Measurements from ENCODE around the gene POLDIP2. TPM values are rescaled to one million over a fixed set of nuclear protein-coding genes. Genes with fewer than 3 reads are reported as not detected.

The POLDIP2 gene
- total and polyA plus RNA-seq, 2 of the 13 experiments (the other 11 are each of a cell fraction or from before 2014, with no cell fraction given): 85.9 to 114 TPM

GRCh38 chr17:28357061-28357900, at the start of gene POLDIP2 (continued):
- TF ChIP-seq ZBTB49 (CRISPR knock-in tag; IDR thresholded peaks at IDR 0.05; ENCODE audit: borderline replicate concordance) (no peak), ETV6 (CRISPR knock-in tag; conservative IDR thresholded peaks at IDR 0.05) (peak; percentile 86), ZNF737 (CRISPR knock-in tag; IDR thresholded peaks at IDR 0.05; ENCODE audit: borderline replicate concordance) (no peak), ZBTB39 (CRISPR knock-in tag; IDR thresholded peaks at IDR 0.05) (peak; percentile 61; the same call in 1 of the 2 replicates), IKZF5 (CRISPR knock-in tag; IDR thresholded peaks at IDR 0.05) (peak; percentile 80; the same call in 1 of the 2 replicates), GTF2F1 (IDR thresholded peaks at IDR 0.05; ENCODE audit: low read length) (no peak), HDAC6 (IDR thresholded peaks at IDR 0.05; ENCODE audit: low read depth, low read length) (no peak), ONECUT2 (CRISPR knock-in tag; IDR thresholded peaks at IDR 0.05) (no peak), ZNF33B (CRISPR knock-in tag; IDR thresholded peaks at IDR 0.05) (0 out of 2 replicates have a peak, but pooled peaks have one; percentile 24), TMF1 (CRISPR knock-in tag; IDR thresholded peaks at IDR 0.05; ENCODE audit: low read depth) (peak; percentile 93; the same call in 1 of the 2 replicates), UBTF (CRISPR knock-in tag; IDR thresholded peaks at IDR 0.05) (peak; percentile 70), ZNF468 (CRISPR knock-in tag; IDR thresholded peaks at IDR 0.05) (no peak), ZNF639 (CRISPR knock-in tag; conservative IDR thresholded peaks at IDR 0.05) (peak; percentile 81; the same call in 1 of the 2 replicates), MLLT10 (CRISPR knock-in tag; IDR thresholded peaks at IDR 0.05) (no peak), TAF1 (CRISPR knock-in tag; IDR thresholded peaks at IDR 0.05) (peak; percentile 94), ZNF562 (CRISPR knock-in tag; IDR thresholded peaks at IDR 0.05; ENCODE audit: borderline replicate concordance) (no peak), KDM6A (CRISPR knock-in tag; IDR thresholded peaks at IDR 0.05; ENCODE audit: low read depth) (no peak), ESRRA (CRISPR knock-in tag; IDR thresholded peaks at IDR 0.05; ENCODE audit: low read depth) (peak; percentile 66; the same call in 1 of the 2 replicates), DPF2 (CRISPR knock-in tag; IDR thresholded peaks at IDR 0.05; ENCODE audit: borderline replicate concordance, low read depth) (no peak), CEBPG (CRISPR knock-in tag; IDR thresholded peaks at IDR 0.05) (no peak), ZNF777 (CRISPR knock-in tag; IDR thresholded peaks at IDR 0.05) (no peak)
